Kidney capillary endothelial cell (primary cell): ENCODE measurements around the gene XK.
"Not testable (repeated sequence)": the region's sequence is repeated elsewhere in the genome, so short reads cannot be mapped to it uniquely, and the experiment has no call there.

Experiments used
- DNase-seq: peaks from one replicate; pipeline ENCODE4 v3.0.0-alpha.2; 2018; ENCODE audit warnings: low spot score

Gene XK

GRCh38 chrX:37754516-37754915, 68.9 kb downstream of the XK start:
- no peak for DNase-seq

GRCh38 chrX:37755025-37755424, 69.4 kb downstream of the XK start:
- no peak for DNase-seq

- no peak for DNase-seq
These were observed 71.5 kb downstream of the XK start for GRCh38 chrX:37757082-37757481.

- DNase-seq: no peak
These were observed 73.8 kb downstream of the XK start for GRCh38 chrX:37759351-37759750.

- DNase-seq: no peak
These were observed 74.4 kb downstream of the XK start for GRCh38 chrX:37759878-37760418.

- DNase-seq: no peak
These were observed 77.8 kb downstream of the XK start for GRCh38 chrX:37763400-37763799.

GRCh38 chrX:37765507-37765906, 79.9 kb downstream of the XK start:
- DNase-seq: no peak

GRCh38 chrX:37767430-37767829, 81.8 kb downstream of the XK start:
- DNase-seq: no peak

GRCh38 chrX:37768866-37769265, 83.3 kb downstream of the XK start:
- not testable (repeated sequence) for DNase-seq

- no peak for DNase-seq
These were observed 90.8 kb downstream of the XK start for GRCh38 chrX:37776283-37776986.

GRCh38 chrX:37776987-37777325, 91.4 kb downstream of the XK start:
- DNase-seq: no peak

GRCh38 chrX:37779857-37780256, 94.3 kb downstream of the XK start, which contains the start of gene CYBB:
Gene CYBB (plus strand): TSS chrX:37780059. CDS start chrX:37780078, 19 bp downstream.
- DNase-seq: no peak

- DNase-seq: no peak
These were observed 95.5 kb downstream of the XK start for GRCh38 chrX:37781081-37781480.
